Activated CD8-positive, alpha-beta T cell treated with anti-CD3 and anti-CD28 coated beads for 36 hours (primary cell): ENCODE data around the gene PUS10. TPM values are rescaled to one million over a fixed set of nuclear protein-coding genes. Genes with fewer than 3 reads are reported as not detected.

Experiments used
- ATAC-seq: fragments of 200-7000 bp; cut with Tn5 transposase; one replicate; pipeline ENCODE4 v1.10.0; 2021; ENCODE audit warnings: mild to moderate bottlenecking, moderate library complexity
- CTCF ChIA-PET: fragments of 350-600 bp; sonication (Branson Sonifier 250); formaldehyde crosslinking; loops from one replicate; lab custom pipeline; 2021; ENCODE audit warnings: antibody characterized with exemption; lab: Charles Lee
- POLR2A ChIA-PET: fragments of 350-600 bp; sonication (Branson Sonifier 250); formaldehyde crosslinking; loops from one replicate; lab custom pipeline; 2021; ENCODE audit warnings: antibody characterized with exemption; lab: Charles Lee
- DNase-seq: peaks from one replicate; pipeline ENCODE4 v3.0.0-alpha.2; 2020
- H3K27ac Mint-ChIP-seq: one replicate; pipeline ENCODE4 v1.8.0; 2021; ENCODE audit warnings: mild to moderate bottlenecking, mixed read lengths
- H3K27me3 Mint-ChIP-seq: one replicate; pipeline ENCODE4 v1.8.0; 2021; ENCODE audit warnings: mixed read lengths
- H3K36me3 Mint-ChIP-seq: one replicate; pipeline ENCODE4 v1.8.0; 2021; ENCODE audit warnings: low read depth, mixed read lengths
- H3K4me1 Mint-ChIP-seq: one replicate; pipeline ENCODE4 v1.8.0; 2021; ENCODE audit warnings: low read depth, mixed read lengths
- H3K4me3 Mint-ChIP-seq: one replicate; pipeline ENCODE4 v1.8.0; 2021; ENCODE audit warnings: mild to moderate bottlenecking, moderate library complexity, mixed read lengths
- H3K9me3 Mint-ChIP-seq: one replicate; pipeline ENCODE4 v1.8.0; 2021; ENCODE audit warnings: mixed read lengths
- CTCF ChIP-seq: fragments of 200-600 bp; IDR thresholded peaks from one replicate; pipeline ENCODE4 v1.8.0; 2022; ENCODE audit warnings: antibody characterized with exemption, mild to moderate bottlenecking
- intact Hi-C: fragments of 100-400 bp; cut with micrococcal nuclease; formaldehyde crosslinking; loops from one replicate; pipeline ENCODE4 v1.10.0; 2022
- total RNA-seq, 2 experiments: library from RNA; stranded (reverse); gene quantifications; one replicate each; pipeline ENCODE4 v1.2.3, GENCODE V29; 2021

The PUS10 gene
- total RNA-seq, 2 experiments from 2014 or later: 7.9 to 8.7 TPM

GRCh38 chr2:61029533-61029932 is 11.5 kb upstream of the PUS10 start:
- peaks cover 18% of the 10 kb centered on the region for H3K36me3 Mint-ChIP-seq
- H3K4me3 Mint-ChIP-seq: no peak overlapping the region
- peaks cover 7% of the 10 kb centered on the region for H3K4me1 Mint-ChIP-seq
- intact Hi-C loops: no loop called here
- no peaks in the 10 kb centered on the region for H3K27me3 Mint-ChIP-seq
- no peak for ATAC-seq
- ChIA-PET CTCF (interaction anchor here (1.0 to 1.5 kb wide), 2 partner anchors 14 to 31 kb away, joined by 3 to 4 read pairs; no protein-coding TSS in a partner anchor), POLR2A (interaction anchor here (0.8 kb wide), 1 partner anchor 41 kb away, joined by 3 read pairs; no protein-coding TSS in a partner anchor)
- no peak for TF ChIP-seq CTCF
- H3K27ac Mint-ChIP-seq: no peak overlapping the region
- DNase-seq: no peak
- no peaks in the 10 kb centered on the region for H3K9me3 Mint-ChIP-seq

- CTCF ChIA-PET: no interaction called here
- POLR2A ChIA-PET: no interaction called here
- intact Hi-C loops: no loop called here
- ATAC-seq: no peak
- no peak for TF ChIP-seq CTCF
- Mint-ChIP-seq H3K27me3 (no peaks in the 10 kb centered on the region), H3K27ac (no peak overlapping the region), H3K9me3 (peaks cover 3% of the 10 kb centered on the region), H3K36me3 (peaks cover 29% of the 10 kb centered on the region), H3K4me3 (no peak overlapping the region), H3K4me1 (peaks cover 26% of the 10 kb centered on the region)
- no peak for DNase-seq
Measured at GRCh38 chr2:61023670-61024069, 5.6 kb upstream of the PUS10 start.

- ChIA-PET POLR2A (interaction anchor here (0.6 to 0.7 kb wide), 2 partner anchors 11 to 14 kb away, joined by 3 read pairs; no protein-coding TSS in a partner anchor), CTCF (no interaction called here)
- Mint-ChIP-seq H3K27me3 (no peaks in the 10 kb centered on the region), H3K36me3 (peaks cover 24% of the 10 kb centered on the region), H3K4me3 (no peak overlapping the region), H3K27ac (no peak overlapping the region), H3K9me3 (peaks cover 3% of the 10 kb centered on the region), H3K4me1 (peaks cover 27% of the 10 kb centered on the region)
- DNase-seq (no peak), ATAC-seq (no peak)
- no peak for TF ChIP-seq CTCF
- intact Hi-C loops: no loop called here
Measured at GRCh38 chr2:61021228-61021660, 3.2 kb upstream of the PUS10 start.

GRCh38 chr2:61018798-61019197 is 743 bp upstream of the PUS10 start:
- CTCF ChIA-PET: no interaction called here

More at GRCh38 chr2:61018798-61019197, 743 bp upstream of the PUS10 start:
- no peak for ATAC-seq
- no peak for DNase-seq
- no peak for TF ChIP-seq CTCF
- Mint-ChIP-seq H3K4me1 (peaks cover 31% of the 10 kb centered on the region), H3K36me3 (peaks cover 22% of the 10 kb centered on the region), H3K4me3 (peak overlapping the region; percentile 97), H3K9me3 (peaks cover 3% of the 10 kb centered on the region), H3K27me3 (no peaks in the 10 kb centered on the region), H3K27ac (peak overlapping the region; percentile 98)
- POLR2A ChIA-PET: no interaction called here
- intact Hi-C loops: no loop called here
